A172 (cell line): ENCODE results near the gene ZNF705A. TPM values are rescaled to one million over a fixed set of nuclear protein-coding genes. Genes with fewer than 3 reads are reported as not detected.
"Not testable (repeated sequence)": the region's sequence is repeated elsewhere in the genome, so short reads cannot be mapped to it uniquely, and the experiment has no call there.

ENCODE experiments used
- DNase-seq: peaks from one replicate; pipeline ENCODE4 v3.0.0-alpha.2; 2015; ENCODE audit warnings: low spot score
- total RNA-seq: library from RNA; depleted of rRNA; stranded (reverse); fragments of >200 nt; shearing (Covaris generic); gene quantifications from 2 replicates; pipeline ENCODE4 v1.2.3, GENCODE V29; 2014; rRNA removed

ZNF705A gene
- total RNA-seq, 1 experiment from 2014 or later = not detected

- DNase-seq = not testable (repeated sequence)
Observed at GRCh38 chr12:8184206-8184605, 27.4 kb downstream of the ZNF705A start.

- not testable (repeated sequence) for DNase-seq
Observed at GRCh38 chr12:8188088-8188487, 31.3 kb downstream of the ZNF705A start.

DNA sequence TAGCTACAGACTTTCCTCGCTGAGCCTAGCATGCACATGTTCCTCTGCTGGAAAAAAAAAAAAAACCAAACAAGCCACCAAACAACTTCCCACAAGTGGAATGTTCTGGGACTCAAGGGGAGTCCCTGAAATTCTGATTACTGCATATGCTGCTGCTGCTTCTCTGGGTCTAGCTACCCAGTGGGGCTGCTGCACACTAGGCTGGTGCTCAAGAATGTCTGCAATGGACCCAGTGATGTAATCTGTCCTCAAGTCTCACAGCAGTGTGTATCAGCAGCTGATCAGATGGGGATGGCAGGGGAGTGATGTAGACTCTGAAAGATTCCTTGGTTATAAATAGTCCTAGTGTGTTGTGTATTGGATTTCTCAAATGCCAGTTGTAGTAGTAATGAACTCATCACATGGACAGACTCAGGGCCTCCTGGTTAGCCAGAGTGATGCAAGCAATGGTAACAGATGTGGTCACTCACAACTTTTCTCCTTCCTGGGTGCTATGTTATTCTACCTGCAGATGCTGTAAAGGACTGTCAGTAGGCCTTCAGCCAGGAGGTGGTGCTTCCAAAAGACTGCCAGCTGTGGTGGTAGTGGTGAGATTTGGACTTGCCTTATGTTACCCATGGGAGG, 41.0 kb downstream of the ZNF705A start:
- DNase-seq = not testable (repeated sequence)

DNA sequence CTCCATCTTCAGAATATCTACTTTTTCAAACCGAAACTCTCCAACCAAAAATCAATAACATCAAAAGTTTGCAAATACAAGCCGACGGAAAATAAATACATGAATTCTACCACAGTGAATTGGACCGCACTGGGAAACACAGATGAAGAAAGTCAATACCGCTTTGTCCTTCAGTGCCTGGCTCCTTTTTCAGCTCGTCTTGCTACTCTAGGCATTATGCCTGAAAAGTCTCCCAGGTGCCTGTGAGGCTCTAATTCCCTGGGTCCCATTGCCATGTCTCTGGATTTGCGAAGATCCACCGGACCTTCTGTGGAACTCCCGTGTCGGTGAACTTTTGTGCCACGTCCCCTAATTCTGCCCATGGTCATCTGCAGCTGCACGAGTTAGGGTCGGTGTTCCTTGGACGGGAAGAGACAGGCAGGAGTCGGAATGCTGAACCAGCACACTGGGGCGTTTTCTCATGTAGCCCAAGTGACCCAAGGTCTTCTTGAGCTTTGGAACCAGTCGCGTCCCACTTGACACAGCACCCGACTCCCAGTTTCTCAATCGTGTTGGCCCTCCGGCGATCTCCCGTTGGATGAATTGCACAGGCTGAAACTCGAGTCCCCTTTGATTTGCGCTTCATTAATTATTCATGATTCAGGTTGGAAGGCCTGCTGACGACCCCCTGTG, 62.0 kb downstream of the ZNF705A start:
- DNase-seq = not testable (repeated sequence)

DNA sequence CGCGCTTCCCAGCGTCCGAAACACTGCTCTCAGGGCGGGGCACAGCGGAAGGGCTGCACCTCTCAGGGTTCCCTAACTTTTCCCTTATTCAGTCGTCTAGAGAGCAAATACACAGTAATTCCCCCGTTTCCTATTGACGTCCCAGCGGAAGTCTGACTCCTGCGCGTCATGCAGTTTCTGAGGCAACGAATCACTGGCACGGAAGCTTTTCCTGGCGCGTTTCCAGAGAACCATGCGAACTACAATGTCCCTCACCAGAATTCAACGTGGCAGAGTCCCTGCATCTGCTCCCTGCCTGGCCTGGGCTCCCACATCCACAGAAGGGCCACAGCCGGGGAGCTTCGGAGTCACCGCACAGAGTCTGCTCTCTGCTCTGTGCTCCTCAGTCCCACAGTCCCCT, 64.6 kb downstream of the ZNF705A start:
- not testable (repeated sequence) for DNase-seq

GRCh38 chr12:8221844-8222243, 65.0 kb downstream of the ZNF705A start:
- not testable (repeated sequence) for DNase-seq

- DNase-seq = not testable (repeated sequence)
Observed at GRCh38 chr12:8222303-8222702, 65.5 kb downstream of the ZNF705A start.

DNA sequence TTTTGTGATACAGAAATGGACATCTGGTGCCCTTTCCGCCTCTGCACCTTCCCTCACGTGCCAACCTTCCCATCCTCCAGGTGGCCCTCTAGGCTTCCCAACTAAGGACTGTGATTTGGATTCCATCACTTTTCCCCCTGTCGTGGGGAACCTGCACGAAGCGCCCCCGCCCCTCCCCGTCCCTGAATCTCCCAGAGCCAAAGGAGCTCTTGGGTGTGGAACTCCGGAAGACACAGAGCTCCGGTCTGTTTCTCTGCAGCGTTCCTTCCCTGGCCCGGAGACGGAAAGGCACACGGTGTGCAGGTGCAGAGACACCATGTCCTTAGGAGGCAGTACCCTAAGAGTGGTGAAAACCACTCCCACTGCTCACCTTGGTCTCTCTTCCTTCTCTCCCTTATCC, 66.8 kb downstream of the ZNF705A start:
- DNase-seq = not testable (repeated sequence)

GRCh38 chr12:8224782-8225181, 68.0 kb downstream of the ZNF705A start:
- not testable (repeated sequence) for DNase-seq

- DNase-seq = no peak
Observed at GRCh38 chr12:8226355-8226754, 69.5 kb downstream of the ZNF705A start.

DNA sequence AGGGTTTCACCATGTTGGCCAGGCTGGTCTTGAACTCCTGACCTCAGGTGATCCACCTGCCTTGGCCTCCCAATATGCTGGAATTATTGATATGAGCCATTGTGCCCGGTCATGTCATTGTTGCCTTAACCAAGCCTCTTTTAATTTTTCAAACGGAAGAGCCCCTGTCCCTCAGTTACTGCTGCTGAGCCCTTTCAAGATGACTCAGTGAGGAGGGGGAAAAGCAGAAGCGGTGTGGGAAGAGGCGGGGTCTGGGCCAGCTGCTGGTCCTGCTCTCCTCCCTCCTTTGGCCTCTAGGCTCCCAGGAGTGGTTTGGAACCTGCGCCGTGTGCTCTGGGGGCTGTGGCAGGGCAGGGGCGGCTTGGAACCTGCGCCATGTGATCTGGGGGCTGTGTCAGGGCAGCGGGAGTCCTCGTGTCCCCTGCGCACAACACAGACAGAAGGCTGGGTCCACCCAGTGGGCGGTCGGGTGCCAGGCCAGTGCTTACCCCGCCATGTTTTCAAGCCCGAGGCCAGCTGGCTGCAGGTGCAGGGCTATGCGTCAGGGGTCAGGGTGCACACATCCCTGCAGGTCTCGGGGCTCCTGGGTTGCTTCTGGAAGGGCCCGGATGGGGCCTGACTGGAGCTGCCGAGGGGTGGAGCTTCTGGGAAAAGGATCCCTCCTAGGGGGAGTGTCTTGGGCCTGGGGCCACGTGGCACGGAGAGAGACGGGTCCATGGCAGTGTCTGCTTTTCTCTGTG, 70.3 kb downstream of the ZNF705A start, which contains the start of gene FAM90A1:
Gene FAM90A1 (minus strand): TSS at position 627 of the 740 bp plus-strand sequence. CDS start 2,786 bp downstream, outside the sequence.
- not testable (repeated sequence) for DNase-seq

- DNase-seq = not testable (repeated sequence)
Observed at GRCh38 chr12:8227732-8228077, 70.9 kb downstream of the ZNF705A start.

DNA sequence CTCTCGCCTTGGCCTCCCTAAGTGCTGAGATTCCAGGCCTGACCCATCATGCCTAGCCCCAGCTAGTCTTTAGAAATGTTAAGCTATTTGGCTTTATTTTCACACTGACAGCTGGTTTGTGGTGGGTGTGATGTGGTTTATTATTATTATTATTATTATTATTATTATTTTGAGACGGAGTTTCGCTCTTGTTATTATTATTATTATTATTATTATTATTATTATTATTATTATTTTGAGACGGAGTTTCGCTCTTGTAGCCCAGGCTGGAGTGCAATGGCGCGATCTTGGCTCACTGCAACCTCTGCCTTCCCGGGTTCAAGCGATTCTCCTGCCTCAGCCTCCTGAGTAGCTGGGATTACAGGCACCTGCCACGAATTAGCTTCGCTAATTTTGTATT, 71.8 kb downstream of the ZNF705A start:
- not testable (repeated sequence) for DNase-seq

DNA sequence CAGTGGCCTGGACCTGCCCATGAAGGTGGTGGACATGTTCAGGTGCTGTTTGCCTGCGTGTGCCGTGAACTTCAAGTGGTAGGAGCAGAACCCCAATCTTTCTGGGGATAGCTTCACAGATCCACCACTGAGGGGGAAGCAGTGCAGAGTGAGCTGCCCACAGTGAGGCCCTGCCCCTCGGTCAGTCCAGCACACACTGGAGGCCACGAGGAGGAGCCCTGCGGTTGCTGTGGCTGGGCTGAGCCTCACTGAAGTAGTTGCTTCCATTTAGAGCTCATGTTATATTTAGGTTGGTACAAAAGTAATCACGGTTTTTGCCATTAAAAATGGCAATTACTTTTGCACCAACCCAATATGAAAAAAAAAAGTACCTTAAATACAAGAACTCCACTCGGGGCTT, 72.7 kb downstream of the ZNF705A start:
- not testable (repeated sequence) for DNase-seq

Other genes starting within 250 kb of the ZNF705A start
- 16.3 and 17.0 TPM in 2 replicates for gene SLC2A3, start 220.8 kb upstream of the ZNF705A start, total RNA-seq
- 3.9 and 4.5 TPM in 2 replicates for gene FOXJ2, start 124.3 kb upstream of the ZNF705A start, total RNA-seq
- 0.10 and 0.12 TPM in 2 replicates for gene C3AR1, start 90.7 kb upstream of the ZNF705A start, total RNA-seq
- 18.0 and 20.1 TPM in 2 replicates for gene NECAP1, start 74.7 kb upstream of the ZNF705A start, total RNA-seq
- gene CLEC4A, start 33.4 kb upstream of the ZNF705A start, total RNA-seq = 6.4 TPM in 1 of 2 replicates, not detected in the other
- gene FAM90A1, start 70.6 kb downstream of the ZNF705A start, total RNA-seq = not detected in 2 replicates